HCT116 (cell line): Measurements from ENCODE around the gene CENPF. TPM values are rescaled to one million over a fixed set of nuclear protein-coding genes. Genes with fewer than 3 reads are reported as not detected.

ENCODE experiments used
- ATAC-seq: fragments of 200-7000 bp; cut with Tn5 transposase; 2 replicates; pipeline ENCODE4 v1.9.1; 2020; ENCODE audit warnings: mild to moderate bottlenecking, moderate library complexity
- Bru-seq: library from RNA; stranded (reverse); fragments of 400-500 nt; gene quantifications from one replicate; lab custom pipeline; 2021; lab: Mats Ljungman, UMichigan
- BruChase-seq, 2 experiments: library from RNA; stranded (reverse); fragments of 400-500 nt; gene quantifications; one replicate each; lab custom pipeline; 2021; lab: Mats Ljungman, UMichigan
- BruUV-seq: library from RNA; stranded (reverse); fragments of 400-500 nt; replicated peaks from 2 replicates; lab custom pipeline; 2021; lab: Mats Ljungman, UMichigan
- CTCF ChIA-PET: fragments of 300-600 bp; sonication (Branson Sonifier 250); formaldehyde crosslinking; loops from one replicate; lab custom pipeline; 2021; ENCODE audit warnings: antibody characterized with exemption; lab: Charles Lee
- POLR2A ChIA-PET: fragments of 300-600, 350-600 bp; sonication (Branson Sonifier 250); formaldehyde crosslinking; loops from one replicate; lab custom pipeline; 2021; ENCODE audit warnings: antibody characterized with exemption; lab: Charles Lee
- RAD21 ChIA-PET, 2 experiments: fragments of 300-600 bp; sonication (Branson Sonifier 250); formaldehyde crosslinking; loops; one replicate each; lab custom pipeline; 2023; ENCODE audit warnings: low total read pairs in 2 of 2; ENCODE audit not compliant: uncharacterized antibody in 2 of 2, unreplicated experiment in 2 of 2, low non-redundant PET in 1 of 2; lab: Charles Lee
- DNase-seq: peaks from one replicate; pipeline ENCODE4 v3.0.0-alpha.2; 2010; ENCODE audit warnings: low read depth, low spot score
- H2AFZ ChIP-seq: fragments of 200-600 bp; shearing (Covaris generic), sonication (generic); 2 replicates; pipeline ENCODE4 v1.6.1; 2017; ENCODE audit warnings: low read depth, mixed run types, mixed read lengths, antibody characterized with exemption, low read length; ENCODE audit not compliant: poor library complexity, severe bottlenecking
- H3K27ac ChIP-seq: 2 replicates; pipeline ENCODE4 v1.5.1; 2012; ENCODE audit warnings: low read depth, low read length
- H3K27me3 ChIP-seq: fragments of 200-600 bp; sonication (generic); 2 replicates; pipeline ENCODE4 v1.6.1; 2016; ENCODE audit warnings: mixed run types, low read length, mixed read lengths; ENCODE audit not compliant: insufficient read depth
- H3K36me3 ChIP-seq, 2 experiments: fragments of 200-500 bp in 1 of 2; fragments of 200-600 bp in 1 of 2; sonication (Bioruptor generic) in 1 of 2; sonication (generic) in 1 of 2; 2 replicates each; pipeline versions ENCODE4 v1.5.1 to v1.6.1; 2014 to 2016; ENCODE audit warnings: low read length in 2 of 2, inconsistent platforms in 1 of 2, mixed read lengths in 1 of 2, mixed run types in 1 of 2; ENCODE audit not compliant: insufficient read depth in 2 of 2, control insufficient read depth in 1 of 2
- H3K4me1 ChIP-seq, 2 experiments: fragments of 200-600 bp in 1 of 2; sonication (generic) in 1 of 2; 2 replicates each; pipeline versions ENCODE4 v1.5.1 to v1.6.1; 2012 to 2017; ENCODE audit warnings: low read length in 2 of 2, inconsistent platforms in 1 of 2, mild to moderate bottlenecking in 1 of 2, mixed read lengths in 1 of 2, mixed run types in 1 of 2, moderate library complexity in 1 of 2; ENCODE audit not compliant: insufficient read depth in 2 of 2, control insufficient read depth in 1 of 2
- H3K4me2 ChIP-seq: fragments of 200-600 bp; sonication (generic); 2 replicates; pipeline ENCODE4 v1.6.1; 2017; ENCODE audit warnings: mixed run types, low read length, mixed read lengths
- H3K4me3 ChIP-seq, 2 experiments: fragments of 200-600 bp in 1 of 2; sonication (generic) in 1 of 2; replicated peaks in 1 of 2; 2 replicates each; pipeline ENCODE4 v1.5.1; 2011 to 2016; ENCODE audit warnings: low read length in 2 of 2, control low read depth in 1 of 2, low read depth in 1 of 2, mild to moderate bottlenecking in 1 of 2, mixed read lengths in 1 of 2, mixed run types in 1 of 2
- H3K79me2 ChIP-seq: fragments of 200-600 bp; sonication (generic); 2 replicates; pipeline ENCODE4 v1.6.1; 2017; ENCODE audit warnings: mild to moderate bottlenecking, mixed run types, low read length, moderate library complexity, mixed read lengths; ENCODE audit not compliant: insufficient read depth
- H3K9ac ChIP-seq: fragments of 200-600 bp; sonication (generic); 2 replicates; pipeline ENCODE4 v1.6.1; 2016; ENCODE audit warnings: low read length, mixed read lengths
- H3K9me2 ChIP-seq: fragments of 200-600 bp; sonication (generic), shearing (Covaris generic); 2 replicates; pipeline ENCODE4 v1.6.1; 2017; ENCODE audit warnings: mixed run types, mild to moderate bottlenecking, moderate library complexity; ENCODE audit not compliant: insufficient read depth
- H3K9me3 ChIP-seq, 2 experiments: fragments of 200-500 bp in 1 of 2; fragments of 200-600 bp in 1 of 2; sonication (Bioruptor generic) in 1 of 2; sonication (generic) in 1 of 2; 2 replicates each; pipeline ENCODE4 v1.6.1; 2014 to 2017; ENCODE audit warnings: low read length in 2 of 2, mixed read lengths in 2 of 2, inconsistent platforms in 1 of 2, low read depth in 1 of 2, mild to moderate bottlenecking in 1 of 2, mixed run types in 1 of 2, moderate library complexity in 1 of 2; ENCODE audit not compliant: control insufficient read depth in 1 of 2, insufficient read depth in 1 of 2
- H4K20me1 ChIP-seq: fragments of 200-600 bp; sonication (generic), shearing (Covaris generic); 2 replicates; pipeline ENCODE4 v1.6.1; 2017; ENCODE audit warnings: mixed run types, mild to moderate bottlenecking, moderate library complexity; ENCODE audit not compliant: insufficient read depth
- ATF3 ChIP-seq: IDR thresholded peaks from 2 replicates; pipeline ENCODE4 v1.6.1; 2012
- CBX3 ChIP-seq: IDR thresholded peaks from 2 replicates; pipeline ENCODE4 v1.6.1; 2012; ENCODE audit warnings: low read depth
- CEBPB ChIP-seq: IDR thresholded peaks from 2 replicates; pipeline ENCODE4 v1.6.1; 2012; ENCODE audit warnings: low read depth
- EGR1 ChIP-seq: IDR thresholded peaks from 2 replicates; pipeline ENCODE4 v1.6.1; 2012; ENCODE audit warnings: low read depth
- ELF1 ChIP-seq: IDR thresholded peaks from 2 replicates; pipeline ENCODE4 v1.6.1; 2012; ENCODE audit warnings: low read depth, borderline replicate concordance
- EZH2phosphoT487 ChIP-seq: fragments of 200-600 bp; IDR thresholded peaks from 2 replicates; pipeline ENCODE4 v1.6.1; 2018; ENCODE audit warnings: antibody characterized with exemption, borderline replicate concordance
- FOSL1 ChIP-seq: IDR thresholded peaks from 2 replicates; pipeline ENCODE4 v1.6.1; 2012; ENCODE audit warnings: low read depth
- MAX ChIP-seq: IDR thresholded peaks from 2 replicates; pipeline ENCODE4 v1.6.1; 2012
- POLR2A ChIP-seq: IDR thresholded peaks from 2 replicates; pipeline ENCODE4 v1.7.0; 2011; ENCODE audit warnings: borderline replicate concordance; ENCODE audit not compliant: insufficient read depth, insufficient read length; ENCODE audit errors: extremely low read depth
- POLR2AphosphoS5 ChIP-seq: IDR thresholded peaks from 2 replicates; pipeline ENCODE4 v1.6.1; 2011; ENCODE audit warnings: mild to moderate bottlenecking, low read depth, low read length, moderate library complexity
- SIN3A ChIP-seq: IDR thresholded peaks from 2 replicates; pipeline ENCODE4 v1.6.1; 2012; ENCODE audit warnings: low read depth
- SP1 ChIP-seq: IDR thresholded peaks from 2 replicates; pipeline ENCODE4 v1.6.1; 2012; ENCODE audit warnings: low read depth
- SRF ChIP-seq: IDR thresholded peaks from 2 replicates; pipeline ENCODE4 v1.6.1; 2012; ENCODE audit warnings: low read depth
- TCF7L2 ChIP-seq: IDR thresholded peaks from 2 replicates; pipeline ENCODE4 v1.7.0; 2011; ENCODE audit warnings: borderline replicate concordance, inconsistent platforms; ENCODE audit not compliant: insufficient read depth, insufficient read length; ENCODE audit errors: extremely low read depth
- ZBTB33 ChIP-seq: IDR thresholded peaks from 2 replicates; pipeline ENCODE4 v1.6.1; 2011; ENCODE audit warnings: mild to moderate bottlenecking, low read length, moderate library complexity; ENCODE audit not compliant: insufficient replicate concordance; ENCODE audit errors: extremely low read depth
- ZFX ChIP-seq: fragments of 450-650 bp; IDR thresholded peaks from 2 replicates; pipeline ENCODE4 v1.6.1; 2017
- ZNF274 ChIP-seq: fragments of 200-500 bp; sonication (Bioruptor generic); IDR thresholded peaks from 2 replicates; pipeline ENCODE4 v1.6.1; 2014; ENCODE audit warnings: mild to moderate bottlenecking, low read depth, low read length, inconsistent platforms
- intact Hi-C: fragments of 100-400 bp; cut with micrococcal nuclease; formaldehyde crosslinking; loops from 2 replicates; pipeline ENCODE4 v1.10.0; 2022
- long read RNA-seq: library from polyadenylated mRNA; unstranded; transcript quantifications from one replicate; pipeline ENCODE4 v2.0.0, GENCODE V29; 2021; ENCODE audit not compliant: unreplicated experiment
- polyA plus RNA-seq: library from polyadenylated mRNA; unstranded; fragments of >200 nt; gene quantifications from 2 replicates; pipeline ENCODE4 v1.2.1, GENCODE V29; 2012; ENCODE audit warnings: missing spikeins
- total RNA-seq: library from RNA; stranded (reverse); gene quantifications from one replicate; pipeline ENCODE4 v1.2.1, GENCODE V29; 2021; ENCODE audit not compliant: unreplicated experiment
- TF ChIP-seq, protein P1 (sequence below): IDR thresholded peaks from 2 replicates; pipeline ENCODE4 v1.6.1; 2012; ENCODE audit warnings: low read depth

The CENPF gene
- total RNA-seq (120 TPM), Bru-seq, nascent RNA (percentile 94 among the genes with signal in this experiment), BruChase-seq, experiment 1, labeled RNA remaining after a 6-hour chase (percentile 95 among the genes with signal in this experiment), BruChase-seq, experiment 2, labeled RNA remaining after a 2-hour chase (percentile 93 among the genes with signal in this experiment)
- 43.7 and 76.9 TPM in 2 replicates for polyA plus RNA-seq
- long read RNA-seq, partial matches to known transcripts = 71 of 76 reads
- long read RNA-seq, other reads (novel, unspliced or antisense) = 5 of 76 reads

DNA sequence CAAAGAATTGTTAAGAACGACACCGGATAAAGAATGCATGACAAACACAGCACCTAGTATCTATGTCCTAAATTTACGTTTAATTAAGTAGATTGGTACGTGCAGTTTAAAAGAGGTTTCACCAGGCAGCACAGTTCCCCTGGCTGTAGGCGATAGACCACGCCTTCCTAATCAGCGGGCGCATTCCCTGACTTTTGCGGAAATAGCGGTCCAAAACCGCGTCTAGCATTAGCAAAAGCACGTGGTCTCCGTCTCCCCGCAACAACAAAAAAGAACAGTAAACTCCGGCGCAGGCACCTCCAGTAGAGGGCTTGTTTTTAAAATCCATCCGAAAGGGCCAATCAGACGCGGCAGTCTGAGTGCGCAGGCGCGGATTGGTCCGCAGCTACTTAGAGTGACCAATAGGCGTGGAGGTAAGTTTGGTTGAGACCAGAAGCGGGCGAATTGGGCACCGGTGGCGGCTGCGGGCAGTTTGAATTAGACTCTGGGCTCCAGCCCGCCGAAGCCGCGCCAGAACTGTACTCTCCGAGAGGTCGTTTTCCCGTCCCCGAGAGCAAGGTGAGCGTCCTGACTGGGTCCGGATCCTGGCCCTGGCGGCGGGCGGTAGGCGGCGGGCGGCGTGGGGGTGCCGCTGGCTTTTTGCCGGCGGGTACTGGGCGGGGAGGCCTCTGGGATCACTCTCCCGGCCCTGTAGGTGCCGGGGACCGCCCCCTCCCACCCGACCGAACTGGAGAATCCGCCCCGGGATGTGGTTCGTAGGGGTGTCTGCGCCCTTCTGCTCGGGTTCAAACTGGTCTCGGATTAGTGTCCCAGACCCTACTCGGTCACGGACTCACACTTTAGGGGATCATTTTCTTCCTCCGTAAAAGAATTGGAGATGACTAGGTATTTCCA is at the start of gene CENPF:
TSS of gene CENPF (plus strand) at position 432 of the 894 bp plus-strand sequence. CDS start 10,560 bp downstream, outside the sequence.
- POLR2A ChIA-PET = no interaction called here
- BruUV-seq = TSS peak; percentile 70
- TF ChIP-seq CEBPB (no peak), CBX3 (0 out of 2 replicates have a peak, but pooled peaks have one; percentile 78), MAX (peak; percentile 99), SP1 (peak; percentile 99), POLR2AphosphoS5 (peak; percentile 80), ELF1 (peak; percentile 32; the same call in 1 of the 2 replicates), ZFX (peak; percentile 45; the same call in 1 of the 2 replicates), SRF (peak; percentile 51; the same call in 1 of the 2 replicates), POLR2A (peak; percentile 25), ATF3 (no peak), EZH2phosphoT487 (no peak), ZNF274 (no peak), EGR1 (no peak), ZBTB33 (no peak), SIN3A (peak; percentile 99), FOSL1 (no peak), TCF7L2 (peak; percentile 49)
- TF ChIP-seq, protein P1, sequence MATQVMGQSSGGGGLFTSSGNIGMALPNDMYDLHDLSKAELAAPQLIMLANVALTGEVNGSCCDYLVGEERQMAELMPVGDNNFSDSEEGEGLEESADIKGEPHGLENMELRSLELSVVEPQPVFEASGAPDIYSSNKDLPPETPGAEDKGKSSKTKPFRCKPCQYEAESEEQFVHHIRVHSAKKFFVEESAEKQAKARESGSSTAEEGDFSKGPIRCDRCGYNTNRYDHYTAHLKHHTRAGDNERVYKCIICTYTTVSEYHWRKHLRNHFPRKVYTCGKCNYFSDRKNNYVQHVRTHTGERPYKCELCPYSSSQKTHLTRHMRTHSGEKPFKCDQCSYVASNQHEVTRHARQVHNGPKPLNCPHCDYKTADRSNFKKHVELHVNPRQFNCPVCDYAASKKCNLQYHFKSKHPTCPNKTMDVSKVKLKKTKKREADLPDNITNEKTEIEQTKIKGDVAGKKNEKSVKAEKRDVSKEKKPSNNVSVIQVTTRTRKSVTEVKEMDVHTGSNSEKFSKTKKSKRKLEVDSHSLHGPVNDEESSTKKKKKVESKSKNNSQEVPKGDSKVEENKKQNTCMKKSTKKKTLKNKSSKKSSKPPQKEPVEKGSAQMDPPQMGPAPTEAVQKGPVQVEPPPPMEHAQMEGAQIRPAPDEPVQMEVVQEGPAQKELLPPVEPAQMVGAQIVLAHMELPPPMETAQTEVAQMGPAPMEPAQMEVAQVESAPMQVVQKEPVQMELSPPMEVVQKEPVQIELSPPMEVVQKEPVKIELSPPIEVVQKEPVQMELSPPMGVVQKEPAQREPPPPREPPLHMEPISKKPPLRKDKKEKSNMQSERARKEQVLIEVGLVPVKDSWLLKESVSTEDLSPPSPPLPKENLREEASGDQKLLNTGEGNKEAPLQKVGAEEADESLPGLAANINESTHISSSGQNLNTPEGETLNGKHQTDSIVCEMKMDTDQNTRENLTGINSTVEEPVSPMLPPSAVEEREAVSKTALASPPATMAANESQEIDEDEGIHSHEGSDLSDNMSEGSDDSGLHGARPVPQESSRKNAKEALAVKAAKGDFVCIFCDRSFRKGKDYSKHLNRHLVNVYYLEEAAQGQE = no peak

More for the DNA sequence above, at the start of gene CENPF:
- DNase-seq (peak; percentile 98), ATAC-seq (peak; percentile 97)
- H2AFZ ChIP-seq = peak within 1 kb of the TSS; percentile 89
- peaks cover 43% of the 10 kb centered on the region for H3K79me2 ChIP-seq
- H3K27me3 ChIP-seq = no peaks in the 10 kb centered on the region
- ChIA-PET RAD21 (interaction anchor here (0.6 kb wide), 2 partner anchors 62 to 122 kb away, joined by 3 read pairs; no protein-coding TSS in a partner anchor), CTCF (interaction anchor here (1.0 kb wide), 1 partner anchor 270 kb away, joined by 9 read pairs; no protein-coding TSS in a partner anchor)
- intact Hi-C loops = no loop called here
- peaks cover 9 to 19% of the 10 kb centered on the region in 2 experiments for H3K4me1 ChIP-seq
- H3K9me3 ChIP-seq = no peaks in the 10 kb centered on the region
- peak within 1 kb of the TSS; percentile 98 for H3K9ac ChIP-seq
- 0 out of 4 replicates have a peak, but pooled peaks cover 0 to 3% of the 10 kb centered on the region in 2 experiments for H3K36me3 ChIP-seq
- H4K20me1 ChIP-seq = no peaks in the 10 kb centered on the region
- peak within 1 kb of the TSS; percentile 79 to 95 for H3K4me3 ChIP-seq
- H3K4me2 ChIP-seq = peak within 1 kb of the TSS; percentile 94
- H3K27ac ChIP-seq = peak within 1 kb of the TSS; percentile 66
- no peaks in the 10 kb centered on the region for H3K9me2 ChIP-seq
